Liver (tissue), 3 donors: Measurements from ENCODE around the gene RTCB.

Source experiments
- EGR1 ChIP-seq, 2 donors: IDR thresholded peaks; 2 replicates each; pipeline ENCODE4 v1.6.1; 2016 to 2018; ENCODE audit warnings: antibody characterized with exemption in 2 of 2, low read depth in 2 of 2
- GABPA ChIP-seq, 2 donors: IDR thresholded peaks in 1 of 2; conservative IDR thresholded peaks in 1 of 2; 2 replicates each; pipeline ENCODE4 v1.6.1; 2016; ENCODE audit warnings: antibody characterized with exemption in 2 of 2, mild to moderate bottlenecking in 1 of 2, moderate library complexity in 1 of 2
- JUND ChIP-seq, 2 donors: IDR thresholded peaks; 2 replicates each; pipeline ENCODE4 v1.6.1; 2016; ENCODE audit warnings: antibody characterized with exemption in 2 of 2
- NR2F2 ChIP-seq: IDR thresholded peaks from 2 replicates; pipeline ENCODE4 v1.6.1; 2016; ENCODE audit warnings: antibody characterized with exemption
- RAD21 ChIP-seq, 2 donors: IDR thresholded peaks; 2 replicates each; pipeline ENCODE4 v1.6.1; 2016; ENCODE audit warnings: antibody characterized with exemption in 2 of 2, mild to moderate bottlenecking in 2 of 2
- RXRA ChIP-seq, 2 donors: IDR thresholded peaks; 2 replicates each; pipeline ENCODE4 v1.6.1; 2017 to 2018; ENCODE audit warnings: antibody characterized with exemption in 2 of 2, mild to moderate bottlenecking in 1 of 2
- TAF1 ChIP-seq: conservative IDR thresholded peaks from 2 replicates; pipeline ENCODE4 v1.6.1; 2016; ENCODE audit warnings: antibody characterized with exemption, mild to moderate bottlenecking
- YY1 ChIP-seq: IDR thresholded peaks from 2 replicates; pipeline ENCODE4 v1.6.1; 2016; ENCODE audit warnings: antibody characterized with exemption, mild to moderate bottlenecking
- TF ChIP-seq, protein P1 (sequence below): fragments of 150-350 bp; IDR thresholded peaks from 2 replicates; pipeline ENCODE4 v1.5.1; 2017; ENCODE audit warnings: improper control_type of control experiment, low read depth, low read length; ENCODE audit not compliant: missing input control
- TF ChIP-seq, protein P2 (sequence below): IDR thresholded peaks from 2 replicates; pipeline ENCODE4 v1.6.1; 2016; ENCODE audit warnings: antibody characterized with exemption, mild to moderate bottlenecking
- TF ChIP-seq, protein P3 (sequence below): IDR thresholded peaks from 2 replicates; pipeline ENCODE4 v1.6.1; 2016; ENCODE audit warnings: antibody characterized with exemption
- TF ChIP-seq, protein P4 (sequence below): IDR thresholded peaks from 2 replicates; pipeline ENCODE4 v1.6.1; 2016; ENCODE audit warnings: antibody characterized with exemption
- donor health status: healthy.
- donor health status: healthy.

DNA sequence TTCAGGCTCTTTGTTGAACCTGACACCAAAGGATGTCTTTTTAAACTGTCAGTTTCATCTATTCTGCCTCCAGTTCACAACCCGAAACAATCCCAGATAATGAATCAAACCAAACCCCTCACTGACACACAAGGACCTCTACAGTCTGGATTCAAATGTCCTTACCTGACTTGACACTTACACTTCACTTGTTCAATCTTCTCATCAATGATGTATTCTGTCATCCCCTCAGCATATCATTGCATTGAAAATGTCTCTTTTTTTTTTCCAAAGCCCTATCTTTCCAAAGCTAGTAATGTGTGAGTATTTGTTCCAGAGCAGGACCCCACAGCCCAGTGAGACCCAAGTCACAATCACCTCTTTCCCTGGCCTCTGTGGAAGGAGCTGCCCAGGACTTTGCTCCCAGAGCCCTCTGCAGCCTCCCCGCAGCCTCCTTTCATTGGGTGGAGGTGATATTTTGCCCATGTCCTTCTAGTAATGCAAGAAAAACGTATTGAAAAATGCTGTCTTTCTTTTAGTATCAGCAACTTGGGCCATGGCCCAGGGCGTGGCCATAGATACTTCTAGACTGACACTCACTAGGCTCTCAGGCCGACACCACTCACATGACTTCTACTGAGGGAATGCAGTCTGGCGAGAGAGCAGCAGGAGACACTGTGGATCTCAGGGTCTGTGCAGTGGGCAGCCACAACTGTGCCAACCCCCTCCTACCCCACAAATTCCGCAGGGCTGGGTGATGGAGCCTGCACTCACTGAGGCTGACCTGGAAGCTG lies 36.2 kb downstream of the RTCB start:
- TF ChIP-seq, protein P1, sequence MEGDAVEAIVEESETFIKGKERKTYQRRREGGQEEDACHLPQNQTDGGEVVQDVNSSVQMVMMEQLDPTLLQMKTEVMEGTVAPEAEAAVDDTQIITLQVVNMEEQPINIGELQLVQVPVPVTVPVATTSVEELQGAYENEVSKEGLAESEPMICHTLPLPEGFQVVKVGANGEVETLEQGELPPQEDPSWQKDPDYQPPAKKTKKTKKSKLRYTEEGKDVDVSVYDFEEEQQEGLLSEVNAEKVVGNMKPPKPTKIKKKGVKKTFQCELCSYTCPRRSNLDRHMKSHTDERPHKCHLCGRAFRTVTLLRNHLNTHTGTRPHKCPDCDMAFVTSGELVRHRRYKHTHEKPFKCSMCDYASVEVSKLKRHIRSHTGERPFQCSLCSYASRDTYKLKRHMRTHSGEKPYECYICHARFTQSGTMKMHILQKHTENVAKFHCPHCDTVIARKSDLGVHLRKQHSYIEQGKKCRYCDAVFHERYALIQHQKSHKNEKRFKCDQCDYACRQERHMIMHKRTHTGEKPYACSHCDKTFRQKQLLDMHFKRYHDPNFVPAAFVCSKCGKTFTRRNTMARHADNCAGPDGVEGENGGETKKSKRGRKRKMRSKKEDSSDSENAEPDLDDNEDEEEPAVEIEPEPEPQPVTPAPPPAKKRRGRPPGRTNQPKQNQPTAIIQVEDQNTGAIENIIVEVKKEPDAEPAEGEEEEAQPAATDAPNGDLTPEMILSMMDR: no peak
- TF ChIP-seq, protein P2, sequence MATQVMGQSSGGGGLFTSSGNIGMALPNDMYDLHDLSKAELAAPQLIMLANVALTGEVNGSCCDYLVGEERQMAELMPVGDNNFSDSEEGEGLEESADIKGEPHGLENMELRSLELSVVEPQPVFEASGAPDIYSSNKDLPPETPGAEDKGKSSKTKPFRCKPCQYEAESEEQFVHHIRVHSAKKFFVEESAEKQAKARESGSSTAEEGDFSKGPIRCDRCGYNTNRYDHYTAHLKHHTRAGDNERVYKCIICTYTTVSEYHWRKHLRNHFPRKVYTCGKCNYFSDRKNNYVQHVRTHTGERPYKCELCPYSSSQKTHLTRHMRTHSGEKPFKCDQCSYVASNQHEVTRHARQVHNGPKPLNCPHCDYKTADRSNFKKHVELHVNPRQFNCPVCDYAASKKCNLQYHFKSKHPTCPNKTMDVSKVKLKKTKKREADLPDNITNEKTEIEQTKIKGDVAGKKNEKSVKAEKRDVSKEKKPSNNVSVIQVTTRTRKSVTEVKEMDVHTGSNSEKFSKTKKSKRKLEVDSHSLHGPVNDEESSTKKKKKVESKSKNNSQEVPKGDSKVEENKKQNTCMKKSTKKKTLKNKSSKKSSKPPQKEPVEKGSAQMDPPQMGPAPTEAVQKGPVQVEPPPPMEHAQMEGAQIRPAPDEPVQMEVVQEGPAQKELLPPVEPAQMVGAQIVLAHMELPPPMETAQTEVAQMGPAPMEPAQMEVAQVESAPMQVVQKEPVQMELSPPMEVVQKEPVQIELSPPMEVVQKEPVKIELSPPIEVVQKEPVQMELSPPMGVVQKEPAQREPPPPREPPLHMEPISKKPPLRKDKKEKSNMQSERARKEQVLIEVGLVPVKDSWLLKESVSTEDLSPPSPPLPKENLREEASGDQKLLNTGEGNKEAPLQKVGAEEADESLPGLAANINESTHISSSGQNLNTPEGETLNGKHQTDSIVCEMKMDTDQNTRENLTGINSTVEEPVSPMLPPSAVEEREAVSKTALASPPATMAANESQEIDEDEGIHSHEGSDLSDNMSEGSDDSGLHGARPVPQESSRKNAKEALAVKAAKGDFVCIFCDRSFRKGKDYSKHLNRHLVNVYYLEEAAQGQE: no peak
- no peak for TF ChIP-seq JUND (IDR thresholded peaks at IDR 0.05)
- TF ChIP-seq, protein P3, sequence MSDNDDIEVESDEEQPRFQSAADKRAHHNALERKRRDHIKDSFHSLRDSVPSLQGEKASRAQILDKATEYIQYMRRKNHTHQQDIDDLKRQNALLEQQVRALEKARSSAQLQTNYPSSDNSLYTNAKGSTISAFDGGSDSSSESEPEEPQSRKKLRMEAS: no peak
- TF ChIP-seq TAF1: no peak
- TF ChIP-seq NR2F2: no peak
- no peak for TF ChIP-seq RAD21 (IDR thresholded peaks at IDR 0.05)
- TF ChIP-seq YY1: no peak
- no peak for TF ChIP-seq GABPA (IDR thresholded peaks at IDR 0.05 in 1 of 2, conservative IDR thresholded peaks at IDR 0.05 in 1 of 2)
- no peak for TF ChIP-seq RXRA (IDR thresholded peaks at IDR 0.05)
- no peak for TF ChIP-seq EGR1 (IDR thresholded peaks at IDR 0.05; ENCODE audit: low read depth in 2 of 2)
- TF ChIP-seq, protein P4, sequence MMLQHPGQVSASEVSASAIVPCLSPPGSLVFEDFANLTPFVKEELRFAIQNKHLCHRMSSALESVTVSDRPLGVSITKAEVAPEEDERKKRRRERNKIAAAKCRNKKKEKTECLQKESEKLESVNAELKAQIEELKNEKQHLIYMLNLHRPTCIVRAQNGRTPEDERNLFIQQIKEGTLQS: no peak
